BE2C (cell line): ENCODE data around the gene ST8SIA3.
A peak's percentile ranks its signal among the peaks of the same experiment; 100 is the strongest.

Source experiments
- DNase-seq: peaks from one replicate; pipeline ENCODE4 v3.0.0-alpha.2; 2020
- H3K27me3 ChIP-seq: fragments of 250-450 bp; sonication (Bioruptor Pico); 2 replicates; pipeline ENCODE4 v1.5.1; 2020; ENCODE audit warnings: mild to moderate bottlenecking
- H3K36me3 ChIP-seq: fragments of 250-450 bp; sonication (Bioruptor Pico); 2 replicates; pipeline ENCODE4 v1.5.1; 2020; ENCODE audit warnings: mild to moderate bottlenecking
- H3K4me1 ChIP-seq: fragments of 250-450 bp; sonication (Bioruptor Pico); 2 replicates; pipeline ENCODE4 v1.5.1; 2020
- H3K4me3 ChIP-seq: 2 replicates; pipeline ENCODE4 v1.5.1; 2011; ENCODE audit warnings: low read depth, low read length
- H3K9me3 ChIP-seq: fragments of 250-450 bp; sonication (Bioruptor Pico); 2 replicates; pipeline ENCODE4 v1.5.1; 2020
- CTCF ChIP-seq: IDR thresholded peaks from 2 replicates; pipeline ENCODE4 v1.5.1; 2012; ENCODE audit warnings: mild to moderate bottlenecking, low read depth, low read length

The ST8SIA3 gene

GRCh38 chr18:57336343-57336742 lies 16.0 kb upstream of the ST8SIA3 start:
- DNase-seq, result peak; percentile 12
- H3K36me3 ChIP-seq, result no peaks in the 10 kb centered on the region
- H3K9me3 ChIP-seq, result no peaks in the 10 kb centered on the region
- no peaks in the 10 kb centered on the region for H3K4me1 ChIP-seq
- no peak overlapping the region for H3K4me3 ChIP-seq
- no peak for TF ChIP-seq CTCF
- H3K27me3 ChIP-seq, result no peaks in the 10 kb centered on the region

- no peak overlapping the region for H3K4me3 ChIP-seq
- no peak for DNase-seq
- H3K9me3 ChIP-seq, result no peaks in the 10 kb centered on the region
- no peaks in the 10 kb centered on the region for H3K27me3 ChIP-seq
- no peaks in the 10 kb centered on the region for H3K4me1 ChIP-seq
- no peak for TF ChIP-seq CTCF
- no peaks in the 10 kb centered on the region for H3K36me3 ChIP-seq
Measured at GRCh38 chr18:57337890-57338289, 14.5 kb upstream of the ST8SIA3 start.

GRCh38 chr18:57343833-57344232 lies 8.5 kb upstream of the ST8SIA3 start:
- DNase-seq, result no peak
- no peaks in the 10 kb centered on the region for H3K9me3 ChIP-seq
- no peak for TF ChIP-seq CTCF
- H3K27me3 ChIP-seq, result no peaks in the 10 kb centered on the region
- no peak overlapping the region for H3K4me3 ChIP-seq
- no peaks in the 10 kb centered on the region for H3K36me3 ChIP-seq
- H3K4me1 ChIP-seq, result peaks cover 8% of the 10 kb centered on the region; the same call in 1 of the 2 replicates

GRCh38 chr18:57346876-57347275 lies 5.5 kb upstream of the ST8SIA3 start:
- Histone ChIP-seq H3K9me3 (no peaks in the 10 kb centered on the region), H3K27me3 (no peaks in the 10 kb centered on the region), H3K4me3 (no peak overlapping the region), H3K36me3 (no peaks in the 10 kb centered on the region), H3K4me1 (peaks cover 11% of the 10 kb centered on the region; the same call in 1 of the 2 replicates)
- no peak for DNase-seq
- TF ChIP-seq CTCF, result no peak

GRCh38 chr18:57347784-57348183 lies 4.6 kb upstream of the ST8SIA3 start:
- H3K4me1 ChIP-seq, result peaks cover 11% of the 10 kb centered on the region; the same call in 1 of the 2 replicates
- TF ChIP-seq CTCF, result no peak
- no peaks in the 10 kb centered on the region for H3K27me3 ChIP-seq
- no peaks in the 10 kb centered on the region for H3K36me3 ChIP-seq
- H3K4me3 ChIP-seq, result no peak overlapping the region
- DNase-seq, result no peak
- no peaks in the 10 kb centered on the region for H3K9me3 ChIP-seq

GRCh38 chr18:57352761-57353136 lies 392 bp downstream of the ST8SIA3 start:
- no peaks in the 10 kb centered on the region for H3K27me3 ChIP-seq

More at GRCh38 chr18:57352761-57353136, 392 bp downstream of the ST8SIA3 start:
- no peak for TF ChIP-seq CTCF
- DNase-seq, result peak; percentile 54
- Histone ChIP-seq H3K4me3 (peak overlapping the region; percentile 75), H3K9me3 (no peaks in the 10 kb centered on the region), H3K36me3 (no peaks in the 10 kb centered on the region), H3K4me1 (0 out of 2 replicates have a peak, but pooled peaks cover 3% of the 10 kb centered on the region)
